NCI-H2107 treated with DMSO at 0.1 percent for 48 hours (cell line): ENCODE data around the gene ZBTB7C.

Source experiments
- DNase-seq: peaks from one replicate; lab custom pipeline; 2025; ENCODE audit not compliant: unreplicated experiment; lab: John Stamatoyannopoulos, UW

Gene ZBTB7C

DNA sequence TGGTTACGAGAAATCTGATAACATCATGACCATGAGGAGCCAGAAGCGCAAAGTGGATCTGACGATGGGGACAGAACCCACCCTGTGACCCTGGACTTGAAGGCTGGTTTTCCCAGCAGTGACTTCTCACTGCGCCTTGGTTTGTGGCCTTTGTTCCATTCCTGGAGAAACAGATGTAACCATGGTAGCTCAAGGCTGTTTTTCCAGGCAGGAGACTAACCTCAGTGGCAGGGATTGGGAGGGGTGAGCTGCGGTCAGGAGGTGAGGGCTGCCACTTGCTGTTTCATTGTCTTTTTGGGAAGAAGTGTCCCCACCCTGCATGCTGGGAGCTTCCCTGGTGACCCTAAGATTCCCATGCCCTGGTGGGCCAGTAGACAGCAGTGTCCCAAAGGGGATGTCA lies 362.3 kb downstream of the ZBTB7C start:
- no peak for DNase-seq

DNA sequence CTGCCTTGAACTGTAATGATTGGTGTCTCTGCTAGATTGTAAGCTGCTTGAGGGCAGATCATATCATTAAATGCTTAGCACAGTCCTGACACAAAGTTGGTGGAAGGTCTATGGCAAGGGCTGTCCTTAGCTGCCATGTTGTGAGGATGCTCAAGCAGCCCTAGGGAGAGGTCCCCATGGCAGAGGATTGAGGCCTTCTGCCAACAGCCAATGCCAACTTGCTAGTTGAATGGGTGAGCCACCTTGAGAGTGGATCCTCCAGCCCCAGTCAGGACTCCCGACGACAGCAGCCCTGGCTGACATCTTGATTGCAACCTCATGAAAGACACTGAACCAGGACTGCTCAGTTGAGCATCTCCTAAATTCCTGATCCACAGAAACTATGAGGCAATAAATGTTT lies 363.4 kb downstream of the ZBTB7C start:
- DNase-seq: no peak

DNA sequence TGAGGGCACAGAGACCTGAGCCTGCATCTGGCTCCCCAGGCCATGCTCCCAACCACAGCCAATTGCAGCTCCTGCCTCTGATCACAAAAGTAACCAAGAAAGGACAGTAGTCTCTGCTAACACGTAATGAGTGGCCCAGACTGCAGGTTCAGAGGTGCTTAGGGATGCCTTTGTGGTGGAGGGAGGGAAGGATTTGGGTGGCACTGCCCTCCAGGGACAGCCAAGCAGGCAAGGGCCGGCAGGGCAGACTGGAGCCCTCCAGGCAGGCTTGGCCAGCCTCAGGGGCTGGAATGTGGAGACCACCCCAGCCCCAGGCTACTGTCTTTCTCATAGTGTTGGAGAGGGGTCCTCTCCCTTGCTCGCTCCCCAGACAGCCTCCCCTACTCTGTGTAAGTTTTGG lies 364.2 kb downstream of the ZBTB7C start:
- DNase-seq: no peak

DNA sequence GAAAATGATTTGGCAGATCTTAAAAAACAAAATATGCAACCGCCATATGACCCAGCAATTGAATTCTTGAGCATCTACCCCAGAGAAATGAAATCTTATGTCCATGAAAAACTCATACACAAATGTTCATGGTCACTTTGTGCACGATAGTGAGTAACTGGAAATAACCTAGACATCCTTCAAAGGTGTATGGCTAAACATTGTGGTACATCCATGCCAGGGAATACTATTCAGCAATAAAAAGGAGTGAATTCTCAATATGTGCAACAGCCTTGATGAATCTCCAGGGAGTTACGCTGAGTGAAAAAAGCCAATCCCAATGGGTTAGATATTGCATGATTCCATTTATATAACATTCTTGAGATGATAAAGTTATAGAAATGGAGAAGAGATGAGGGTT lies 366.0 kb downstream of the ZBTB7C start:
- DNase-seq: no peak

DNA sequence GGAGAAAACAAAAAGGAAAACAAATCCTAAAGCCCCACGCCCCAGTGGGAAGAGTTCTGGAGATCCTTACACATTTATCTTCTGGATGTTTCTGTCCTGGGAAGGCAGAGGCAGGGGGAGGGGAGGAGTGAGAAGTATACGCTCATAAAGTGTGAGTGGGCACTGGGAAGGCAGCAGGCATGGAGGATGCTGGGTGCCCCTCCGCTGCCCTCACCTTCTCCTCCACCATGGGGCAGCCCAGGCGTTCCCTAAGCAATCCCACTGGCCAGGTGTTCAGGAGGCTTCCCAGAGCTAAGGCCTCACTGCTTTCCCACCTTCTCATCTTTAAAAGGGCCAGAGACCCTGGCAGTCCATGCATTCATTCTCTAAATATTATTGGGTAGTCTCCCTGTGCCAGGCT lies 366.8 kb downstream of the ZBTB7C start:
- DNase-seq: no peak

DNA sequence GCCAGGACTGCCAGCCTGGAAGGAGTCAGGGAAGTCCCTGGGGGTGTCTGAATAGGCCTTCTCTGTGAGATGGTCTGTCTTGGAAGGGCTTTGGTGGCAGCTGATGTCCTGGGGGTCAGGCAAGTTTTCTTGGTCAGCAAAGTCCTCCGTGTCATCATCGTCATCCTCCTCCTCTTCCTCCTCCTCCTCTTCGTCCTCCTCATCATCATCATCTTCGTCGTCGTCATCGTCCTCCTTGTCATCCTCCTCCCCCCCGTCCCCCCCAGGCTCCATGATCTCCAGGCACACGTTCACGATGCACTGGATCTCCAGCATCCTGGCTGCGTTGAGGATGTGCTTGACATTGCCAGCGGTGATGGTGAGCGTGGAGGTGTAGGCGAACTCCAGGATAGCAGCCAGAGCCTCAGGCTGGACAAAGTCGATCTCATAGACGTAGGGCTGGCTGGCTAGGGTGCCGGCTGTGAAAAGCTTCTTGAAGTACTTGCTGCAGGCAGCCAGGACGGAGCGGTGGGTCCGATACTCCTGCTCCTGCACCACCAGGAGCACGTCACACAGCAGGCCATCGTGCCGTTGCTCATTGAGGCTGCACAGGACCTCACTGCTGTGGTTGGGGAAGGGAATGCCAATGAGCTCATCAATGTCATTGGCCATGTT lies 368.6 kb downstream of the ZBTB7C start:
- no peak for DNase-seq

DNA sequence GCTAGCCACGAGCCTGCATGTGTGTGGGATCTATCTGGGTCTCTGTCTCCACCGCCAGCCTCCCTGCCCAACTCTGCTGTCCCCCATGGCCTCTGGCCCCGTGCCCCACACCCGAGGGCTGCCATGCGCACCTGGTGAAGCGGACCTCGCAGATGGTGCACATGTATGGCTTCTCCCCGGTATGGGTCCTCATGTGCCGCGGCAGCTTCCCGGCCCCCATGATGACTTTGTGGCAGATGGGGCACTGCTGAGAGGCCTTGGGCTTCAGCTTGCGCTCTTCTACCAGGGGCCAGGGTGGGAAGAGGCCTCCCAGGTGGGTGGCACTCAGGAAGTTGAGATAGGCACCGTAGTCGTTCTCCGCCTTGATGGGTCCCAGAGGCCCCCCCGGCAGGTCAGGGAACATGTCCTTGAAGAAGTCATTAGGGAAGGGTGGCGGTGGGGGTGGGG lies 369.4 kb downstream of the ZBTB7C start:
- DNase-seq: no peak

DNA sequence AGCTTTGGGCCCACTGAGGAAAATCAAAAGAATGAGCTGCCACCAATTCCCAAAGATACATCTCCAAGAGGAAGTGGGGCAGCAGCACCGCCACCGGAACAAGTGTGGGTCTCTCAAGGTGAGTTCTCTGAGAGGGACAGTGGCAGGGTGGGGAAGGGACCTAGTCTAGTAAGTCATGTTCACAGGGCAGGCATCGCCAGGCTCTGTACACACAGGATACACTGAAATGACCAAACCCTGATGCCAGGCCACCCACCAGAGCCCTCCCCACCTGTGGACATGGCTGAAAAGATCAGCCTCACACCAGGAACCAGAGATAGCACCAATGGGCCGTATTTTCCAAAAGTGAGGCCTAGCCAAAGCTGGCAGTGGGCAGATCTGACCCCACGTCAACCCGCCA lies 370.5 kb downstream of the ZBTB7C start:
- DNase-seq: no peak

DNA sequence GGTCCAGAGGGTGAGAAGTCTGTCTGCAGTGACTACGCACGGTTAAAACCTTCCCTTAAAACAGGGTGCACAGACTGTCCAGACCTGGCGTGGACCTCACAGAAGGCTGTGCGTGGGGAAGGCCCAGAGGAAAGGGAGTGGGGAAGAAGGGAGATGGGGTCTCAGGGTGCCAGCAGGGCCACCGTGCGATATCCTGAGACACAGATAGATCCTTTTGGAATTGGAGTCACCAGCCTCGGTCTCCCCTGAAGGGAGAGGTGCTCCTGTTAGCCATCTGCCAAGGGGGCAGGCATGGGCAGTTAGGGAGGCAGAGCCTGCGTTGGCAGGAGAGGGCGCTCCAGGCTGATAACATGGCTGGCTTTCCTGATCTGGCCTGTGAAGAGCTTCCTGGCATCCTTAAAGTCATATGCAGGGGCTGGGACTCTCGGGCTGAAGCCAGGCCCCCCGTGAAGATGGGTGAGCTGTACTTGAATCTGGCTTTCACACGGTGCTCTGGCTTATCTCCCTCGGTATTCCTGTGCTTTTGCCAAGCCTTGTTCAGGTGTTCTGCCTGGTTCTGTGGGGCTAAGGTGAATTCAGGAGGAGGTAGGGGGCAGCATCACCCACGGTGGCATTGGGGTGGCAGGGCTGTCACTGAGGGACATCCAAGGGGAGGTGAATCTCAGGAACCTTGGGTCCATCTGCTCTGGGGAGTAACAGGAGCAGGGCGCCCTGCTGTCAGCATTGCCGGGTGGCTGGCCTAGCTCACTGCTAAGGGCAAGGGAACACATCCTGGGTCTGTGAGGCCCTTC lies 371.5 kb downstream of the ZBTB7C start:
- DNase-seq: peak; percentile 64

DNA sequence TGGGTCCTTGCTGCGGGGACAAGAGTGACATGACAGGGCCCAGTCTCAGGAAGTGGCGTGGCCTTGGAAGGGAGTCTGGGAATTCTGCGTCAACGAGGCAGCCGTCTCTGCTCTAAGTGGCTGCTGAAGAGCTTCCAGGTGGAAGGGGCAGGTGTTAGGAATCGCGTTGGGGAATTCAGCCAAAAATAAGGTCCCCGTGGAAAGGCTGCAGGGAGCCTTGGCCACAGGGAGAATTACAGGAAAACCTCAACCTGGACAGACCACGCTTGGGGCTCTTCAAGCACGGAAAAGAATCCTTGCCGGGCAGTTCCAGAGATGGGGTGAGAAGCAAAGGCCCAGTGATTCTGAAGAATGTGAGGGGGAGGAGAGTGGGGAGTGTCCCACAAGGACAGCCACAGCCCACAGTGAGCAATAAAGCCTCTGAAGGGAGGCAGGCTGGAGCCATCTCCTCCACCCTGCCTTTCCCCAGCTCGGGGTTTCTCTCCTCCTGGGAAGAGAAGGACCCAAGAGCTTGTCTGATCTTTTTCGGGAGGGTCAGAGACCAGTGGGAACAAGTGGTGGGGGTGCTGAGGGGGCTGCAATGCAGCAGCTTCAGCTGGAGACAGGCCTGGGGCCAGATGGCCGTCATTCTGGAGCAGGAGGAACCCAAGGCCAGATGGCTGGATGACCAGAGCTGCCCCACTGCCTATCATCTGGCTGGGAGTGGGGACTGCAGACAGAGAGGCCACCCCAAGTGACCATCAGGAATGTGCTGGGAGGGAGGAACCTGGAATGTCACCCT lies 372.4 kb downstream of the ZBTB7C start:
- peak; percentile 67 for DNase-seq

DNA sequence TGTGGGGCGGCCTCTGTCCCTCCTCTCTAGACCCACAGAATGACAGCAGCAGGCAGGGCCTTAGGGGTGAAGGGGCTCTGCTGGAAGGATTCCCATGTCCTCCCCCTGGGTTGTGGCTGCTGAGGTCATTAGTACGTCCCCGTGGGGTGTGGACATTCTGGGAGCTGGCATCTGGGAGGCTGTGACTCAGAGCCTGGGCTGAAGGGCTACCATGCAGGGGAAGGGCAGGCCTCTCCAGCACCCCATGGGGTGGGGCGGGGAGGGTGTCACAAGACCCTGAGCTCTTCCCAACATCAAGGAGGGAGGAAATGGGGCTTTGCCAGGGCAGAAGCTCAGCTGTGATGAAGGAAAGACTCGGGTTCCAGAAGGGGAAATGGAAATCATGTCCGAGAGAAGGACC lies 373.0 kb downstream of the ZBTB7C start:
- DNase-seq: no peak

DNA sequence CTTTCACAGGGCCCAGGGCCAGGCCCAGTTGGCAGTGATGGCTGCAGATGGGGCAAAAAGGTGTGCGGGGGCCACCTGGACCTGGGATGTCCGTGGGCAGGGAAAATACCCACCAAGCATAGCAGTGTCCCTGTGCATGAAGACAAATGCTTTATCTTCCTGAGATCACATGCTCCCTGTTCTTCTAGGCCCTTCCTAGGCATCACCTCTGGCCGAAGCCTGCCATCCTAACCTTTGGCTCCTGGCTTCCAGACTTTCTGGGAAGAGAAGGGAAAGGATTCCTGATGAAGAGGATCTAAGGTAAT lies 373.7 kb downstream of the ZBTB7C start:
- DNase-seq: no peak

DNA sequence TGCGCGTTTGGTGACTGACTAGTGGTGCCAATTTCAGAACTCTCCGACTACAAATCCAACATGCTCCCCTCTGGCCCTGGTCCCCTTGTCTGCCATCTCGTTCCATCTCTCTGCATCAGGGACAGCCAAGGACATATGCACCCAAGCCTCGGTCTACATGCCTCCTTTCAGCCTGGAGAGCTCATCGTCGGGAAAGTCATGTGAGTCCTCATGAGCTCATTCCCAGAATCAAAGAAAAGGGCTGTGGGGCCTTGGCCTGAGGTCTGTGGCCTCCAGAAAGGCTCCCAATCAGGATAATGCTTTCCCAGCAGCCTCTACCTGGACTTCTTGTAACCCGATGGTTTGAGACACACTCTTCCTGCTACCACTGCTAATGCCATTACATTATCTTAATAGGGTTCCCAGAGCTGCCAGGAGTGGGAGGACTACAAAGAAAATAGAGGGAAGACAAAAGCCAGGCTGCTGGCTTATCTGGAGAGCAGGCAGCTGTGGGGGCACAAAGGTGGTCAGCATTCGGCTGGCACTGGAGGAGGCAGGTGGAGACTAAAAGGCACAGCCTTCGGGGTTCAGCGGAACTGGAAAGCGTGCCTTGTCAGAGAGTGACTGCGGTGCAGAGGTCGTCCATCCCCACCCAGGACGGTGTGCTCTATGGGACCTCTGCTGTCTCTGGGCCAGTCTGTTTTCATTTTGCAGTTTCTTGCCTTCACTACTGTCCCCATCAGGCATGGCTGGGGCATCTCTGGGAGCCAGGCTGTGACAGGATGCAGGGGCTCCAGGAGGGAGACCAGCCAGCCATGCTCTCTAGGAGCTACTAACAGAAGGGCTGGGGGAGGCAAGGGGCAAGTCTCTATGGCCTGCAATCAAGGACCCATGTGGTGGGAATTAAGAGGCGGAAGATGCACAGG lies 374.3 kb downstream of the ZBTB7C start:
- no peak for DNase-seq

DNA sequence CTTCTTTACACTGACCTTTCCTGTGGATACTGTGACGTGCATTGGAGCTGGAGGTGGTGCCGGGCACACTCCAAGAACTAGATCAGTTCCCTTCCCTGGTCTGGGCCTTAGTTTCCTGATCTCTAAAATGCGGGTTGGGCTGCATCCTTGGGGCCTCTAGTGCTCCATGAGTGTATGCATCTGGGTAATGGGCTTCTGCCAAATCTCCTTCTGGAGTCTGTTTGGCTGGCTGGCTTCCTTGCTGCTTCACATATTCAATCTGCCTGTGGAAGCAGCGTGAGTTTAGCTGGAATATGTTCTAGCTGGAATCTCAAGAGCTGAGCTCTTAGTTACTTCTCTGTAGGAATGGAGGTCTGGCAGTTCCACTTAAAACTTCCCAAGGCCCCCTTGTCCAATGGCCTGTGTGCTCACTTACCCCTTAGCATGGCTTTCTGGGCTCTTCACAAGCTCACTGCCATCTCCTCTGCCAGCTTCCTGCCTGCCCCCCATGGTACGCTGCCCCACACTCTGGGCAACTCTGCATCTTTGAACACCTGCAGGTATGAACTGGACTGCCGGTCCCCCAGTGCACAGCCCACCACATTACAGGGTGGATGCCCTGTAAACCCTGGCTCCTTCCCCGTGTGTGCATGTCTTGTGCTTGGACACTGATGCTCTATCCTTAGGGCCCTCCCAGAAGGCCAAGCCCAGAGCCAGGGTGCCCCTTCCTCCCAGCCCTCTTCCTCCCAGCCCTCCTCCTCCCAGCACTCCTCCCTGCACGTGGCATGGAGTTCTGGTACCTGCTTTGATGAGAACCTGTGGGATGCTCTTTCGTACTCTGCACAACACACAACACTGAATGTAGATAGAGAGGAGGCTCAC lies 375.2 kb downstream of the ZBTB7C start:
- DNase-seq: no peak

DNA sequence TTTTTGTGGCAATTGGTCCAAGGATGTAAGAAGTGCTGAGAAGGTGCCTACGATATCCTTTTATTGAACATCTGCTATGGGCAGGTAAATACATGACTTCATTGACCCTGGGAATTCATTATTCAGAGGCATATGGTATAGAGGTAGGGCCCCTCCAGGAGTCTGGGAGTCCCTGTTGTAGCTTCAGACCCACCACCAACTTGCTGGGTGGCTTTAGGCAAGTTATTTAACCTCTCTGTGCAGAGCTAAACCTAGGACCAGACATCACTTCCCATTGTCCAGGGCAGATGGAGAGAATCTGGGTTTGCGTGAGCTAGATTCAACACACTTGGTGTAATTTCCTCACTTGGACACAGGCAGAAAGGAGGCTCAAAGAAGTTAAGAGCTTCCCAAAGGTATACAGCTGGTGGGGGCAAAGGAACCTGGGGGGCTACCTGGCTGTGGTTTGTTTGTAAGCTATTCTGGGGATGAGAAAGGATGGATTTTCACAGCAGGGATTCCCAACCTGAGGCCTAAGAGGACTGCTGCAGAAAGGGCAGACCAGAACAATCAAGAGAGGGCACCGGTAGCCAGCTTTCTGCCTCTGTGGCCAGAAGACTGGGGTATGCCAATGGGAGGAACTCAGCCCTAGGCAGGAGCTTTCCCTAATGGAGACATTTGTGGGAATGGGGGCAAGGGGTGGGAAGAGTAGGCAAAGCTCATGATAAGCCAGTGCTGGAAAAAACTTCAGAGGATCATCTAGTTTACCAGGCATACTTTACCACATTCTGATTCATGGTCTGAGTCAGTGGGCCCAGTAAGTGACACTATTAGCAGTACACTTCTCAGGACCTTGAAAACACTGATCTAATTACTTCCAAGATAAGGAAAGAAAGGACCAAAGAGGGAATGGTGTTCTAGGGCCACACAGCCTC lies 376.1 kb downstream of the ZBTB7C start:
- no peak for DNase-seq

DNA sequence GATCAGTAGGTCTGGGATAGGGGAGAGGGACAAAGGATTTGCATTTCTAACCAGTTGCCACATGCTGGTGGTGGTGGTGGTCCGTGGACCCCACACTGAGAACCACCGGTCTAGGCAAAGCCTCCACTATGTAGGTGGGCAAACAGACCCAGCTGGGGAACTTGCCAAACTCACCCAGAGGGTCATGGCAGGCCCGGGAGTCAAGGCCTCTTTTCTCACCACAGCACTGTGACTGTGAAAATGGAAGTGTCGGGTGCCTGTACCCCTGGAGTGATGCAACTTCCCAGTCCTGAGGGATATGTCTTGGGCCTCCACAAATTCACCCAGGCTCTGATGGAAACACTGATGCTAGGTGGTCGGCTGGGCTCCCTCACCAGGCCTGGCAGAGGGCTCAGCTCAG lies 377.5 kb downstream of the ZBTB7C start:
- DNase-seq: no peak

DNA sequence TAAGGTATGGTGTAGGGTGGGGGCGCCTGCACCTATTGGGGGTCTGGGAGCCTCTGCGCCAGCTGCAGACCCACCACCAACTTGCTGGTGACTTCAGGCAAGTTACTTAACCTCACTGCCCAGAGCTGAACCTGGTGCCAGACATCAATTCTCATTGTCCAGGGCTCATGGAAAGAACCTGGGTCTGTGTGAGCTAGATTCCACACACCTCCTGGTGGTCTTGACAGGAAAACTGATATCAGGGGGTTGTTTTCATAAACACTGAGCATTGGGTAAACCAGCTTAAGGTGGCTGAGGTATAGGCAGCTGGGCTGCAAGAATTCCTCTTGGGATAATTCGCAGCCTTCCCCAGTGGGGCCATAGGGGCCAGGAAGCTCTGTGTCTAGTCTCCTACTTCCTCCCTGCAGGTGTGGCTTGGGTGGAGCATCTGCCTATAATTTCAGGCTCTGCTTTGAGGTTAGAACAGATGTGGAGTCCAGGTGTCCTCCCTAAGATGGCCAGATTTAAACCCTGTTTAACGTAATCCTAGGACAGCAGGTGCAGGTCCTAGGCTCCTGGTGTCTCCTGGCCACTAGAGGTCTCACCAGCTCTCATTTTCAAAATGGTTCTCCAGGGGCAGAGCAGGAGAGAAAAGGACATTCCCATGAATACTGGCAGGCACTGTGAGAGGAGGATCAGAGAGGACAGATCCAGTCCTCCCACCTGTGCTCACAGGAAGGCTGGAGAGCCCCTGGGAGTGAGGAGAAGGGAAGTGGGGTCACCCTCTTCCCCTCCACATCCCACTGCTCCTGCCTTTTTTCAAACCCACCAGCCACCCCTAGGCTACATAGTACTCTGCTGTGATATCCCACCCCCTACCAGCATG lies 378.3 kb downstream of the ZBTB7C start:
- DNase-seq: peak; percentile 93

DNA sequence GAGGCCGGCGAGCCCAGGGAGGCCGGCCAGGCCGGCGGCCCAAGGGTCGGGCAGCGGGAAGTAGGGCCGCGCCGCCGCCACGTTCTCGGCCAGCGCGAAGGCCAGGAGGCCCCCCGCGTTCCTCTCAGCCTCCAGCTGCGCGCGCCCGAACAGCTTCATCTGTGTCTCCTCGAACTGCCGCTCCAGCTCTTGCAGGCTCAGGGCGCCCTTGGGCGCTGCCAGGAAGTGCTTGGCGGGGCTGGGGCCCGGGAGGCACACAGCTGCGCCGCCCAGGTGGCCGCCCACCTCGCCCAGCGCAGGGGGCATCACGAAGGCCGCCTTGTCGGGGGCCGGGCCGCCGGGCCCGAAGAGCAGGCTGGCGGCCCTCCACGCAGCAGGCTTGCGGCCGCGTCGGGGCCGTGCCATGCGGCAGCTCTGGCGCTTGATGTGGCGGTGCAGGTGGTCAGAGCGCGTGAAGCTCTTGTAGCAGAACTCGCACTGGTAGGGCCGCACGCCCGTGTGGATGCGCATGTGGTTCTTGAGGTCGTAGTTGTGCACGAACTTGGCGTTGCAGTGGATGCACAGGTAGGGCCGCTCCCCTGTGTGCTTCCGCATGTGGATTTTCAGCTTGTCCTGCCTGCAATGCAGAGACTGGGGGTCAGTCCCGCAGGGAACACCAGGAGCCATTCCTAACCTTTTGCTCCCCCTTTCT lies 379.7 kb downstream of the ZBTB7C start:
- no peak for DNase-seq
